ENCODE measurements around the gene SCYL1. TPM values are rescaled to one million over a fixed set of nuclear protein-coding genes. Genes with fewer than 3 reads are reported as not detected.

The SCYL1 gene
- total RNA-seq, 1 donor from 2014 or later = 95.8 TPM

DNA sequence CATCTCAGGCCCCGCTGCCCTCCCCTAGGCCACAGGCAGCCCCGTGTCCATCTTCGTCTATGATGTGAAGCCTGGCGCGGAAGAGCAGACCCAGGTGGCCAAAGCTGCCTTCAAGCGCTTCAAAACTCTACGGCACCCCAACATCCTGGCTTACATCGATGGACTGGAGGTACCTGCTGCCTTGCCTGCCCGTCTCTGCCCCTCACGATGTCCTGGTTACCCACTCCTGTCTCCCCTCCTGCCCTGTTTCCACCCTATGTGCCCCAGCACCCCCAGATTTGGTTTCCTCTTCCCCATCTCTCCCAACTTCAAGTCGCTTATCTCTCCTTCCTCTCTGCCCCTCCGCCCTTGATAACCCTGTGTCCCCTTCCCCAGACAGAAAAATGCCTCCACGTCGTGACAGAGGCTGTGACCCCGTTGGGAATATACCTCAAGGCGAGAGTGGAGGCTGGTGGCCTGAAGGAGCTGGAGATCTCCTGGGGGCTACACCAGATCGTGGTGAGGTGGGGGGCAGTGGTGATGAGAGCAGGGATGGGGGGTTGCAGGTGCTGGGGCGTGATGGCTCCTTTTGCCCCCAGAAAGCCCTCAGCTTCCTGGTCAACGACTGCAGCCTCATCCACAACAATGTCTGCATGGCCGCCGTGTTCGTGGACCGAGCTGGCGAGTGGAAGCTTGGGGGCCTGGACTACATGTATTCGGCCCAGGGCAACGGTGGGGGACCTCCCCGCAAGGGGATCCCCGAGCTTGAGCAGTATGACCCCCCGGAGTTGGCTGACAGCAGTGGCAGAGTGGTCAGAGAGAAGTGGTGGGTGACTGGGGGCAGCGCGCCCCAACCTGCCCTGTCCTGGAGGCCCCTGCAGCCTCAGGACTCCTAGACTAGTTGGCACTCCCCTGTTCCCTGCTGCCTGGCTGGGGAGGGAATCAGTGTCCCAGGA, 930 bp downstream of the SCYL1 start:
- intact Hi-C loops (cut with micrococcal nuclease) = loop anchor here (2.0 kb wide), 1 partner anchor 15 kb away; no protein-coding TSS in a partner anchor
- Mint-ChIP-seq H3K4me3 (ENCODE audit: low read depth) (peak overlapping the region; percentile 80), H3K27ac (peak overlapping the region; percentile 46), H3K27me3 (ENCODE audit: low read depth) (no peaks in the 10 kb centered on the region), H3K4me1 (ENCODE audit: low read depth) (peaks cover 41% of the 10 kb centered on the region), H3K36me3 (ENCODE audit: low read depth) (peaks cover 27% of the 10 kb centered on the region), H3K9me3 (no peaks in the 10 kb centered on the region)
- DNase-seq (ENCODE audit: low spot score) = no peak

DNA sequence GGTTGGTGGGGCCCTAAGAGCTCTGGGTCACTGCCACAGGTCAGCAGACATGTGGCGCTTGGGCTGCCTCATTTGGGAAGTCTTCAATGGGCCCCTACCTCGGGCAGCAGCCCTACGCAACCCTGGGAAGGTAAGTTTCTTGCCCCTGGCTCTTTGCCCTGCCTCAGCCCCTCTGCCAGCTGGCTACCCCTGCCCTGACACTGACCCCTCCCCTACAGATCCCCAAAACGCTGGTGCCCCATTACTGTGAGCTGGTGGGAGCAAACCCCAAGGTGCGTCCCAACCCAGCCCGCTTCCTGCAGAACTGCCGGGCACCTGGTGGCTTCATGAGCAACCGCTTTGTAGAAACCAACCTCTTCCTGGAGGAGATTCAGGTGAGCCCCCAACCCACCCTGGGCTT, 1.9 kb downstream of the SCYL1 start:
- intact Hi-C loops (cut with micrococcal nuclease) = no loop called here
- no peak overlapping the region for H3K27ac Mint-ChIP-seq
- H3K27me3 Mint-ChIP-seq (ENCODE audit: low read depth) = no peaks in the 10 kb centered on the region
- H3K9me3 Mint-ChIP-seq = no peaks in the 10 kb centered on the region
- no peak for DNase-seq (ENCODE audit: low spot score)
- peaks cover 39% of the 10 kb centered on the region for H3K4me1 Mint-ChIP-seq (ENCODE audit: low read depth)
- peak overlapping the region; percentile 68 for H3K4me3 Mint-ChIP-seq (ENCODE audit: low read depth)
- peaks cover 37% of the 10 kb centered on the region for H3K36me3 Mint-ChIP-seq (ENCODE audit: low read depth)

DNA sequence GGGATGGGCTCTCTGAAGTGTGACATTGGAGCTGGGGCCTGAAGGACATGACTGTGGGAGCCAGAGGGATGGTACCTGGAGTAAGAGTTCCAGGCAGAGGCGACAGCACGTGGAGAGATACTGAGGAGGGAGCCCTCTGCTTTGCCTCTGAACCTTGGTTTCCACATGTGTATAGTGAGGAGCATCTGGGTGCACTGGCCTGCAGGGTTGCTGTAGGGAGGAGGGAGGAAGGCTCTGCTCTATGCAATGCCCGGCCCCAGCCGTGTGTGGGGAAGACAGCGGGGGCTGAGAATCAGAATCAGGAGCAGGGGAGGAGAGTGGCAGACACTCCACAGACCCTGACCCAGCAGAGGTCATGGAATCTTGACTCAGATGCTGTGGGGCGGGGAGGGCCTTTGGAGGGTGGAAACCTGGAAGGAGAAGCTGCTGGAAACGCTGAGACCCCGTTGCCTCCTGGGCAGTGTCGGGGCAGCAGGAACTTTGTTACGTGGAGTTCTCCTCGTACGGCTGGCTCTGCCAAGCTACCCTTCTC, 4.0 kb downstream of the SCYL1 start:
- Mint-ChIP-seq H3K27ac (no peak overlapping the region), H3K4me3 (ENCODE audit: low read depth) (no peak overlapping the region)

DNA sequence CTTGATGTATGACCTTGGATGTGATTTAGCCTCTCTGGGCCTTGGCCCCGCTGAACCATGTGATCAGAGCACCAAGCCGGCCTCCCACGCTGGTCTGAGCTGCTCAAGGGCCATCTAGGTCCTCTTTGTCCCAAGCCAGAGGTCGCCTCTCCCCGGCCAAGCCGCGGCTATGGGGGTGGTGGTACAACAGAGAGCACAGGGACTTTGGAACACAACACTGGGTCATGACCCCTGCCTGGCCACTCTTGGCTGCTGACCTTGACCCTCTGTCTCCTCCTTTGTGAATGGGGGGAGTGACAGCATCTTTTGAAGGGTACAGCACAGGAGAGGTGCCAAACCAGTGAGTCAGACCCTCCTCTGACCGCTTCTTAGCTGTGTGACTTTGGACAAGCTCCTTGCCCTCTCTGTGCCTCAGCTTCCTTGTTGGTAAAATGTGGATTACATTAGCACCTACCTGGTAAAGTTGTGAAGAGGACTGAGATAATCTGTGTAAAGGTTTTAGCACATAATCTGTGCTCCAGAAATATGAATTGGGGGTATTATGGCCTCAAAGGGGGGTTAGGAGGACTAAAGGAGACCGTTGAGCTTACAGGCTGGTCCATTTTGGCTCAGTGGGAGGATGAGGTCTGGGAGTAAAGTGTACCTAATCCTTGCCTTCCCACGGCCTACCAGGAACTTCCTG, 4.7 kb downstream of the SCYL1 start:
- Mint-ChIP-seq H3K4me3 (ENCODE audit: low read depth) (no peak overlapping the region), H3K27ac (no peak overlapping the region), H3K4me1 (ENCODE audit: low read depth) (peaks cover 13% of the 10 kb centered on the region), H3K36me3 (ENCODE audit: low read depth) (peaks cover 47% of the 10 kb centered on the region), H3K9me3 (no peaks in the 10 kb centered on the region), H3K27me3 (ENCODE audit: low read depth) (no peaks in the 10 kb centered on the region)
- DNase-seq (ENCODE audit: low spot score) = no peak
- intact Hi-C loops (cut with micrococcal nuclease) = no loop called here

More for the DNA sequence above, 4.0 kb downstream of the SCYL1 start:
- H3K36me3 Mint-ChIP-seq (ENCODE audit: low read depth) = peaks cover 45% of the 10 kb centered on the region
- no peaks in the 10 kb centered on the region for H3K9me3 Mint-ChIP-seq
- H3K27me3 Mint-ChIP-seq (ENCODE audit: low read depth) = no peaks in the 10 kb centered on the region
- peaks cover 19% of the 10 kb centered on the region for H3K4me1 Mint-ChIP-seq (ENCODE audit: low read depth)
- intact Hi-C loops (cut with micrococcal nuclease) = no loop called here
- no peak for DNase-seq (ENCODE audit: low spot score)

DNA sequence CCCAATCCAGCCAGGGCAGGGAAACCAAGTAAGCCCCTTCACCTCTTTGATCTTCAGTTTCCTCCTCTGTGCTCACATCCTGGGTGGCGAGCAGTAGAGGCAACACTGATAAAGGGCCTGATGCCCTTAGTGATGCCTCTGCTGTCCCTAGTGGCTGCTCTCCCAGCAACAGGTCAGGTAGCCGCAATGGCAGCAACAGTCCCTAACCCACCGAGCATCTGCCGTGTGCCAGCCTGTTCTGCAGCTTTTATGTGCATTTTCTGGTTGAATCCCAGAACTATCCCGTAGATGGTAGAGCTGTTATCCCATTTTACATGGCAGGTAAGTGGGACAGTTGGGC, 5.2 kb downstream of the SCYL1 start:
- Mint-ChIP-seq H3K4me3 (ENCODE audit: low read depth) (no peak overlapping the region), H3K36me3 (ENCODE audit: low read depth) (peaks cover 49% of the 10 kb centered on the region), H3K27me3 (ENCODE audit: low read depth) (no peaks in the 10 kb centered on the region), H3K9me3 (no peaks in the 10 kb centered on the region), H3K27ac (no peak overlapping the region), H3K4me1 (ENCODE audit: low read depth) (peaks cover 12% of the 10 kb centered on the region)
- no peak for DNase-seq (ENCODE audit: low spot score)
- intact Hi-C loops (cut with micrococcal nuclease) = no loop called here

DNA sequence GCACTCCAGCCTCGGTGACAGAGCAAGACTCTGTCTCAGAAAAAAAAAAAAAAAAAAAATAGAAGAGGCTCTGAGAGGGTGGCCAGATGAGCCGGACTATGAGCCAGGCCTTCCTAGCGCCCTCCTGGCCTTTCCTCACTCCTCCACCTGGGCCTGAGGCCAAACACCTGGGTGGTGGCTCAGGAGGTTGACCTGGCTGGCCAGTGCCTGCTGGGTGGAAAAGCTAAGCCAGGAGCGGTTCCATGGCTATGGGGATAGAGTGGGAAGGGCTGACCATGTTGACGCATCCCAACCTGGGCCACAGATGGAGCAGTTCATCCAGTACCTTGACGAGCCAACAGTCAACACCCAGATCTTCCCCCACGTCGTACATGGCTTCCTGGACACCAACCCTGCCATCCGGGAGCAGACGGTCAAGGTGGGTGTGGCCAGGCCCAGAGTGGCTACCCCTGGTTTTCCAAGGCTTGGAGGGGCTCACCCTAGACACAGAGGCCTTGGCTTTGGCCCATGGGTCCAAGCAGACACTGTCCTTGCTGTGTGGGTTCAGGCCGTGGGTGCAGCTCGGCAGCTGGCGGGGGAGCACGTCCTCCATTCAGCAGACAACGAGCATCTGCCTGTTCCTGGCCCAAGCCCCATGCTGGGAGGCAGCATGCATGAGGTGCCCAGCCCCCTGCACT, 7.6 kb downstream of the SCYL1 start:
- peaks cover 51% of the 10 kb centered on the region for H3K36me3 Mint-ChIP-seq (ENCODE audit: low read depth)
- no peak overlapping the region for H3K27ac Mint-ChIP-seq
- H3K4me3 Mint-ChIP-seq (ENCODE audit: low read depth) = no peak overlapping the region
- peaks cover 6% of the 10 kb centered on the region for H3K4me1 Mint-ChIP-seq (ENCODE audit: low read depth)
- H3K9me3 Mint-ChIP-seq = no peaks in the 10 kb centered on the region
- intact Hi-C loops (cut with micrococcal nuclease) = no loop called here
- DNase-seq (ENCODE audit: low spot score) = no peak
- H3K27me3 Mint-ChIP-seq (ENCODE audit: low read depth) = no peaks in the 10 kb centered on the region

DNA sequence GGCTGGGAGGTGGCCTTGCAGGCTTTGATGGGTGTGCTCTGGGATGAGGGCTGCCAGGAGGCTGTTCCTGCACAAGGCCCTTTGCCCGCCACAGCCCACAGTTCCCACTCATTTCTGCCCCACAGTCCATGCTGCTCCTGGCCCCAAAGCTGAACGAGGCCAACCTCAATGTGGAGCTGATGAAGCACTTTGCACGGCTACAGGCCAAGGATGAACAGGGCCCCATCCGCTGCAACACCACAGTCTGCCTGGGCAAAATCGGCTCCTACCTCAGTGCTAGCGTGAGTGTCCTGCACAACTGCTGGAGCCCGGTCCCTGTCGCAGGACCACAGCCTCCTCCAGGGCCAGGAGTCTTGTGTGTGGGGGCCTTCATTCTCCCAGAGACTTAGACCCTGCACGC, 10.2 kb downstream of the SCYL1 start:
- Mint-ChIP-seq H3K4me1 (ENCODE audit: low read depth) (peaks cover 1% of the 10 kb centered on the region), H3K36me3 (ENCODE audit: low read depth) (peaks cover 50% of the 10 kb centered on the region), H3K27me3 (ENCODE audit: low read depth) (no peaks in the 10 kb centered on the region), H3K9me3 (no peaks in the 10 kb centered on the region), H3K4me3 (ENCODE audit: low read depth) (no peak overlapping the region), H3K27ac (no peak overlapping the region)
- intact Hi-C loops (cut with micrococcal nuclease) = no loop called here
- DNase-seq (ENCODE audit: low spot score) = no peak

DNA sequence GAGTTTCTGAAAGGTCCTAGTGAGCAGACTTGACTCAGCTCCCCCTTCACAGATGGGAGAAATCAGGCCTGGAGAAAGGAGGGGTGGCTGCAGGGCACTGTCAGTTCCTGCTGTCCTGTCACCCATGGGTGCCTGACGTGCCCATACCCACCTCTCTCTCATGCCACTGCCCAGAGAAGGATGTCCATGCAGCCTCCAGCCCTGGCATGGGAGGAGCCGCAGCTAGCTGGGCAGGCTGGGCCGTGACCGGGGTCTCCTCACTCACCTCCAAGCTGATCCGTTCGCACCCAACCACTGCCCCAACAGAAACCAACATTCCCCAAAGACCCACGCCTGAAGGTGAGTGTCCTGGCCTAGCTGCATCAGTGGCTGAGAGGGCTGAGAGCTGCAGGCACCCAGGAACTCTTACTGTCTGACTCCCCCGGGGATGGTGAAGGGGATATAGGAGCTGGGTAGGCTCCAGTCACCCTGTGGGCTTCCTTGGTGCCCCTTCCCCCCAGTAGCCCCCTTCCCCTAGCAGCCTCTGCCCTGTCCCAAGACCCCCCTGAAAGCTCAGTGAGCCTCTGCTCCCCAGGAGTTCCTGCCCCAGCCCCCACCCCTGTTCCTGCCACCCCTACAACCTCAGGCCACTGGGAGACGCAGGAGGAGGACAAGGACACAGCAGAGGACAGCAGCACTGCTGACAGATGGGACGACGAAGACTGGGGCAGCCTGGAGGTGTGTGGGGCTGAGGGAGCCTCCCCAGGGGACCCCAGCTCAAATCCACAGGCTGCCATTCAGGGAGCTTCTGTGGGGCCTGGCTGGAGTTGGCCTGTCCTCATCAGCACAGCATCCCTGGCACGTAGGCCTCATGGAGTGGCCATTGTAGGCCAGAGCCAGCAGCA, 11.8 kb downstream of the SCYL1 start:
- intact Hi-C loops (cut with micrococcal nuclease) = no loop called here
- H3K9me3 Mint-ChIP-seq = no peaks in the 10 kb centered on the region
- no peak for DNase-seq (ENCODE audit: low spot score)
- H3K4me1 Mint-ChIP-seq (ENCODE audit: low read depth) = peaks cover 3% of the 10 kb centered on the region
- no peak overlapping the region for H3K27ac Mint-ChIP-seq
- H3K27me3 Mint-ChIP-seq (ENCODE audit: low read depth) = no peaks in the 10 kb centered on the region
- H3K36me3 Mint-ChIP-seq (ENCODE audit: low read depth) = peaks cover 38% of the 10 kb centered on the region
- H3K4me3 Mint-ChIP-seq (ENCODE audit: low read depth) = no peak overlapping the region

DNA sequence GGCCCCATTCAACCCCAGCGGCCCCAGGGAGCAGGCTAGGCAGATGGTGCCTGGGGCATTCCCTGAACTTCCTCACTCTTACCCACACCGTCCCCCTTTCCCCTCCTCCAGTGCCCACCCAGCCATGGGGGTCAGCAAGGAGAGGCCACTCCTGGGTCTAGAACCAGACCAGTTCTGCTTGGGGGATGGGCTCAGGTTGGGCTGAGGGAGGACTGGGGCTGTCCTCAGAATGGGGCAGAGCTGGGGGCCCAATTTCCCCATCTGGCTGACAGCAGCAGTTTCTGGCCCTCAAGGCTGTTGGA, 12.4 kb downstream of the SCYL1 start:
- no peak overlapping the region for H3K4me3 Mint-ChIP-seq (ENCODE audit: low read depth)
- no peaks in the 10 kb centered on the region for H3K9me3 Mint-ChIP-seq
- intact Hi-C loops (cut with micrococcal nuclease) = no loop called here
- no peak overlapping the region for H3K27ac Mint-ChIP-seq
- DNase-seq (ENCODE audit: low spot score) = no peak
- peaks cover 39% of the 10 kb centered on the region for H3K36me3 Mint-ChIP-seq (ENCODE audit: low read depth)
- H3K27me3 Mint-ChIP-seq (ENCODE audit: low read depth) = no peaks in the 10 kb centered on the region
- H3K4me1 Mint-ChIP-seq (ENCODE audit: low read depth) = peaks cover 5% of the 10 kb centered on the region

DNA sequence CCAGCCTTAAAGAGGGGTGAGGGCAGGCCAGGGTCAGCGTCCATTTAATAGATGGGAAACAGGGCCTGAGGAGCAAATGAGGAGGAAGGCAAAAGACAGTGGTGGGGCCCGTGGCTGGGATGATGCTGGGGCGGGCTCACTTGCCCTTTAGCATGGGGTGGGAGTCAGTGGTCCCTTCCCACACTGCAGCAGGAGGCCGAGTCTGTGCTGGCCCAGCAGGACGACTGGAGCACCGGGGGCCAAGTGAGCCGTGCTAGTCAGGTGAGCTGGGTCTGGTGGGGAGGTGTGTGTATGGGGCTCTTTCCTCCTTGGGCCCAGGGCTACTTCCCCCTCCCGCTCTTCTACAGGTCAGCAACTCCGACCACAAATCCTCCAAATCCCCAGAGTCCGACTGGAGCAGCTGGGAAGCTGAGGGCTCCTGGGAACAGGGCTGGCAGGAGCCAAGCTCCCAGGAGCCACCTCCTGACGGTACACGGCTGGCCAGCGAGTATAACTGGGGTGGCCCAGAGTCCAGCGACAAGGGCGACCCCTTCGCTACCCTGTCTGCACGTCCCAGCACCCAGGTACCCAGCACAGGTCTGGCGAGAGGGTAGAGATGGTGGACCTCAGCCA, 12.8 kb downstream of the SCYL1 start:
- H3K36me3 Mint-ChIP-seq (ENCODE audit: low read depth) = peaks cover 38% of the 10 kb centered on the region
- intact Hi-C loops (cut with micrococcal nuclease) = no loop called here

DNA sequence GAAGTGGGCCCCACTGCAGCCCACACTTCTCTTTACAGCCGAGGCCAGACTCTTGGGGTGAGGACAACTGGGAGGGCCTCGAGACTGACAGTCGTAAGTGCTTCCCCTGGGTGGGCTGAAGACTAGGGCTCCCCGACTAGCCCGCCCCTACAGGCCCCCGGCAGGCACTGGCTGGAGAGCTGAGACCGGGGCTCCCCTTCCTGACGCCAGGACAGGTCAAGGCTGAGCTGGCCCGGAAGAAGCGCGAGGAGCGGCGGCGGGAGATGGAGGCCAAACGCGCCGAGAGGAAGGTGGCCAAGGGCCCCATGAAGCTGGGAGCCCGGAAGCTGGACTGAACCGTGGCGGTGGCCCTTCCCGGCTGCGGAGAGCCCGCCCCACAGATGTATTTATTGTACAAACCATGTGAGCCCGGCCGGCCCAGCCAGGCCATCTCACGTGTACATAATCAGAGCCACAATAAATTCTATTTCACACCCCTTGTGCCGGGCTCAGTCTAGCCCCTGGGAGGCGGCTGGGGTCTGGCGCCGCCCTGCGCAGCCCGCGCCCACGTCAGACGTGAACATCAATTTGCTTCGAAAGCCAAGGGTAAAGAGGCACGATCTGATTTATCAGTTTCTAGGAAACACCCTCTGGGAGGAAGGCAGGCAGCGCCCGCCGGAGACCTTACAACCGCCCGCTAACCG, 13.5 kb downstream of the SCYL1 start:
- no peak for DNase-seq (ENCODE audit: low spot score)
- Mint-ChIP-seq H3K9me3 (no peaks in the 10 kb centered on the region), H3K36me3 (ENCODE audit: low read depth) (peaks cover 37% of the 10 kb centered on the region), H3K27me3 (ENCODE audit: low read depth) (no peaks in the 10 kb centered on the region), H3K27ac (no peak overlapping the region), H3K4me1 (ENCODE audit: low read depth) (peaks cover 5% of the 10 kb centered on the region), H3K4me3 (ENCODE audit: low read depth) (no peak overlapping the region)
- intact Hi-C loops (cut with micrococcal nuclease) = no loop called here

More for the DNA sequence above, 12.8 kb downstream of the SCYL1 start:
- Mint-ChIP-seq H3K27ac (no peak overlapping the region), H3K4me3 (ENCODE audit: low read depth) (no peak overlapping the region), H3K27me3 (ENCODE audit: low read depth) (no peaks in the 10 kb centered on the region), H3K4me1 (ENCODE audit: low read depth) (peaks cover 5% of the 10 kb centered on the region), H3K9me3 (no peaks in the 10 kb centered on the region)
- no peak for DNase-seq (ENCODE audit: low spot score)
